ENCODE data around the gene SMYD3. TPM values are rescaled to one million over a fixed set of nuclear protein-coding genes. Genes with fewer than 3 reads are reported as not detected.

Gene SMYD3
- total RNA-seq, 2 donors from 2014 or later, result 8.8 to 19.0 TPM

DNA sequence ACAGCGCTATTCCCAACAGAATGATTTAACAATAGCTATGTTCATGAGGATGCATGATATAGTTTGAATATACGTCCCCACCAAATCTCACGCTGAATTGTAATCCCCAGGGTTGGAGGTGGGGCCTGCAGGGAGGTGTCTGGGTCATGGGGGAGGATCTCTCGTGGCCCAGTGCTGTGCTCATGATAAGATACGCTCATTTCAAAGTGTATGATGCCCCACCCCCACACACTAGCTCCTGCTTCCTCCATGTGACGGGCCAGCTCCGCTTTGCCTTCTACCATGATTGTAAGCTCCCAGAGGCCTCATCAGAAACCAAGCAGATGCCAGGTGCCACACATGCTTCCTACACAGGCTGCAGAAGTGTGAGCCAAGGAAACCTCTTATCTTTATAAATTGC, 93.6 kb downstream of the SMYD3 start:
- TF ChIP-seq, protein P1, sequence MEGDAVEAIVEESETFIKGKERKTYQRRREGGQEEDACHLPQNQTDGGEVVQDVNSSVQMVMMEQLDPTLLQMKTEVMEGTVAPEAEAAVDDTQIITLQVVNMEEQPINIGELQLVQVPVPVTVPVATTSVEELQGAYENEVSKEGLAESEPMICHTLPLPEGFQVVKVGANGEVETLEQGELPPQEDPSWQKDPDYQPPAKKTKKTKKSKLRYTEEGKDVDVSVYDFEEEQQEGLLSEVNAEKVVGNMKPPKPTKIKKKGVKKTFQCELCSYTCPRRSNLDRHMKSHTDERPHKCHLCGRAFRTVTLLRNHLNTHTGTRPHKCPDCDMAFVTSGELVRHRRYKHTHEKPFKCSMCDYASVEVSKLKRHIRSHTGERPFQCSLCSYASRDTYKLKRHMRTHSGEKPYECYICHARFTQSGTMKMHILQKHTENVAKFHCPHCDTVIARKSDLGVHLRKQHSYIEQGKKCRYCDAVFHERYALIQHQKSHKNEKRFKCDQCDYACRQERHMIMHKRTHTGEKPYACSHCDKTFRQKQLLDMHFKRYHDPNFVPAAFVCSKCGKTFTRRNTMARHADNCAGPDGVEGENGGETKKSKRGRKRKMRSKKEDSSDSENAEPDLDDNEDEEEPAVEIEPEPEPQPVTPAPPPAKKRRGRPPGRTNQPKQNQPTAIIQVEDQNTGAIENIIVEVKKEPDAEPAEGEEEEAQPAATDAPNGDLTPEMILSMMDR (IDR thresholded peaks at IDR 0.05), result no peak
- ATAC-seq (ENCODE audit: insufficient number of reproducible peaks, low FRiP score, low read depth) (no peak), DNase-seq (ENCODE audit: low spot score) (no peak)
- Histone ChIP-seq H3K36me3 (no peaks in the 10 kb centered on the region), H3K4me3 (no peak overlapping the region), H3K9me3 (no peaks in the 10 kb centered on the region), H3K27ac (no peak overlapping the region), H3K4me1 (ENCODE audit: control insufficient read depth in 1 of 2, low read depth in 2 of 2) (no peaks in the 10 kb centered on the region), H3K27me3 (replicated peaks; ENCODE audit: insufficient read depth) (no peaks in the 10 kb centered on the region)

DNA sequence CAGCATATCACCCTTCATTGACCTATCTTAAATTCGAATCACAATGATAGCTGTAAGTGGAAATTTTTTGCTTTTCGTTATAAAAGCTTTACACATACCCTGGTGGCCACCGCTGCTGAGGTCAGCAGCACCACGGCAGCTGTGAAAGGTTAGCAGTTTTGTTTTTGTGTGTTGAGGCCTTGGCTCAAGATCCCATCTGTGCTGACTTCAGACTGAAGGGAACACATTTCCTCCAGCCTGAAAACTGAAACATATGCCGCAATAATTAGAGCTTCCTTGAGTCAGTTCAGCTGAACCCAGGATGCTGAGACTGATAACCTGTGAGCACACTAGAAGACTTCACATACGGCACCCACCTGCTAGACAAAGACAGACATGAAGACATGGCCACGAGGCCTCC, 103.0 kb downstream of the SMYD3 start:
- no peaks in the 10 kb centered on the region for H3K9me3 ChIP-seq
- ATAC-seq (ENCODE audit: insufficient number of reproducible peaks, low FRiP score, low read depth) (no peak), DNase-seq (ENCODE audit: low spot score) (no peak)
- TF ChIP-seq, protein P1 (IDR thresholded peaks at IDR 0.05), result no peak
- no peaks in the 10 kb centered on the region for H3K27me3 ChIP-seq (replicated peaks; ENCODE audit: insufficient read depth)
- no peaks in the 10 kb centered on the region for H3K36me3 ChIP-seq
- no peak overlapping the region for H3K4me3 ChIP-seq
- no peaks in the 10 kb centered on the region for H3K4me1 ChIP-seq (ENCODE audit: control insufficient read depth in 1 of 2, low read depth in 2 of 2)
- H3K27ac ChIP-seq, result no peak overlapping the region

DNA sequence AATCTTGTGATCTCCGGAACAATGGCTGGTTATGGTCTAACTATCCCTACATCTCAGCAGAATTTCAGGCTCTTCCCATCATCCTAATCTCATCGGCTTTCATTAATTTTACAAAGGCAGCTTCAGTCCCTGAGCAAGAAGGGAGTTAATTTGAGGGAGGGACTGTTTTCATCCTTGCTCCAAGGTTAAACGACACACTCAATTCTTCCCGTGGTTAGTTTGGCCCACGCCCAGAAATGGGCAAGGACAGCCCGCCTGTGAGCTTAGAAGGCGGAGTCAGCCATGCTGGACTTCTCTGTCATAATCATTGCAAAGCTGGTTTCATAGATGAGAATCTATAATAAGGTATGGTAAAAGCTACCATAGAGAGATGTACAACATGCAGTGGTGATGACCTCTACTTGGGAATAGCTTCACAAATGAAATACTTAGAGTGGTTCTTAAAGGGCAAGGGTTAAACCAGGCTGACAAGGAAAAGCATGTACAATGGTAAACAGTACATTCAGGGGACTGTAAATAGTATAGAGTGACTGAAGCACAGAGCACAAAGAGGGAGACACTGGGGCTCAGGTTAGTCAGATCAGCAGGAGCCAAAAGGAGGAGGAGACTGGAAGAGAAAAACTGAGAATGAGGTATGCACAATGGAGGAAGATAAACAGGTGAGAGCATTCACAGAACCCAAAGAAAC, 108.8 kb downstream of the SMYD3 start:
- Histone ChIP-seq H3K27ac (no peak overlapping the region), H3K4me3 (no peak overlapping the region), H3K27me3 (replicated peaks; ENCODE audit: insufficient read depth) (no peaks in the 10 kb centered on the region), H3K4me1 (ENCODE audit: control insufficient read depth in 1 of 2, low read depth in 2 of 2) (no peaks in the 10 kb centered on the region), H3K9me3 (no peaks in the 10 kb centered on the region), H3K36me3 (no peaks in the 10 kb centered on the region)
- no peak for DNase-seq (ENCODE audit: low spot score)
- TF ChIP-seq, protein P1 (IDR thresholded peaks at IDR 0.05), result no peak
- no peak for ATAC-seq (ENCODE audit: insufficient number of reproducible peaks, low FRiP score, low read depth)

DNA sequence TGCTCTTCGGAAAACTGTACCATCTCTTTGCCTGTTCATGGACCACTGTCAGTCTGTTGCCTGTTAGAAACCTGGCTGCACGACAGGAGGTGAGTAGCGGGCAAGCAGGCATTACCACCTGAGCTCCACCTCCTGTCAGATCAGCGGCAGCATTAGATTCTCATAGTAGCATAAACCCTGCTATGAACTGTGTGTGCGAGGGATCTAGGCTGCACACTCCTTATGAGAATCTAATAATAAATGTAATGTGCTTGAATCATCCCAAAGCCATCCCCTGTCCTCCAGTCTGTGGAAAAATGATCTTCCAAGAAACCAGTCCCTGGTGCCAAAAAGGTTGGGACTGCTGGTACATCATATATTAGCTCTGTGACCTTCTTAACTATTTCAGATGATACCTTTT, 110.0 kb downstream of the SMYD3 start:
- Histone ChIP-seq H3K9me3 (no peaks in the 10 kb centered on the region), H3K36me3 (no peaks in the 10 kb centered on the region), H3K27ac (no peak overlapping the region), H3K27me3 (replicated peaks; ENCODE audit: insufficient read depth) (no peaks in the 10 kb centered on the region), H3K4me1 (ENCODE audit: control insufficient read depth in 1 of 2, low read depth in 2 of 2) (no peaks in the 10 kb centered on the region), H3K4me3 (no peak overlapping the region)
- DNase-seq (ENCODE audit: low spot score) (no peak), ATAC-seq (ENCODE audit: insufficient number of reproducible peaks, low FRiP score, low read depth) (no peak)
- TF ChIP-seq, protein P1 (IDR thresholded peaks at IDR 0.05), result no peak

DNA sequence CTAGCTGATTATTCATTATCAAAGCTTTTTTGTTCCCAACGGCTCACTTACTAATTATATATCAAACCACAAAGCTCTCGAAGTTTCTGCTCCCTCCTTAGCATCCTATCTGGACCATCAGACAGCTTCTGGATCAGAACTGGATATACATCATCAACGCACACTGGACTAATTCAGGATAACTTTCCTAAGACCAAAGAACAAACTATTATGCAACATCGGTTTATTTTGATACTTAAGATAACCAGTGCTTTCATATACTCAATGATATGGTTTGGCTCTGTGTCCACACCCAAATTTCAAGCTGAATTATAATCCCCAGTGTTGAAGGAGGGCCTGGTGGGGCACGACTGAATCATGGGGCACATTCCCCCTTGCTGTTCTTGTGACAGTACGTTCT, 110.8 kb downstream of the SMYD3 start:
- DNase-seq (ENCODE audit: low spot score) (no peak), ATAC-seq (ENCODE audit: insufficient number of reproducible peaks, low FRiP score, low read depth) (no peak)
- Histone ChIP-seq H3K27ac (no peak overlapping the region), H3K4me1 (ENCODE audit: control insufficient read depth in 1 of 2, low read depth in 2 of 2) (no peaks in the 10 kb centered on the region), H3K36me3 (no peaks in the 10 kb centered on the region), H3K9me3 (no peaks in the 10 kb centered on the region), H3K4me3 (no peak overlapping the region), H3K27me3 (replicated peaks; ENCODE audit: insufficient read depth) (no peaks in the 10 kb centered on the region)
- TF ChIP-seq, protein P1 (IDR thresholded peaks at IDR 0.05), result no peak
